ENCODE data around the gene IFT172. TPM values are rescaled to one million over a fixed set of nuclear protein-coding genes. Genes with fewer than 3 reads are reported as not detected.

Gene IFT172
- polyA plus RNA-seq, 2 of the 4 experiments (the other 2 are of a cell fraction) = 14.0 to 21.6 TPM

DNA sequence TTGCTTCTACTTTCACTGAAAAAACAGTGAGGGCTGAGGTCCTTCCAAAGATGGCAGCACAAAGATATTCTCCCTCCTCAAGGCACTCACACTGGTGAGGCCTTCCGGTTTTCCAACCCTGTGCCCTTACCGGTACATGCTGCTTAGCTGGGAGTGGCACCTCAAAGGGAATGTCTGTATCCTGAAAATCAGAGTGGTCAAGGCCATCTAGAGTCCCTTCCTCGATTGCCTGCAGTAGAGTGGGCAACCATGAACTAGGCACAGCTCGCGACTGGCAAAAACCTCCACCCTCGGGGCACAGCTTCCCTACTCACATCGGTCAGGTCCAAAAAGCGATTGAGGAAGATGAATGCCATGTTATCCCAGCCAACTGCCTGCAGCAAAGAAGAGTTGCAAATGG lies 43.9 kb downstream of the IFT172 start:
- ChIA-PET CTCF (interaction anchor here (0.5 to 1.3 kb wide), 3 partner anchors 9 to 320 kb away, joined by 3 to 10 read pairs (median 3); no protein-coding TSS in a partner anchor), POLR2A (interaction anchor here (1.6 kb wide), 1 partner anchor 16 kb away, joined by 7 read pairs; the partner anchor contains the start of gene NRBP1)
- H3K4me2 ChIP-seq = no peak overlapping the region
- TF ChIP-seq CHD4 (IDR thresholded peaks at IDR 0.05; ENCODE audit: borderline replicate concordance) (no peak), JUN (IDR thresholded peaks at IDR 0.05) (no peak), EHF (CRISPR knock-in tag; IDR thresholded peaks at IDR 0.05) (no peak), HDAC2 (IDR thresholded peaks at IDR 0.05) (no peak), NPAS2 (CRISPR knock-in tag; IDR thresholded peaks at IDR 0.05; ENCODE audit: borderline replicate concordance) (no peak), NFE2L2 (conservative IDR thresholded peaks at IDR 0.05; ENCODE audit: low read length) (no peak), CBX2 (IDR thresholded peaks at IDR 0.05; ENCODE audit: borderline replicate concordance, low read depth) (no peak), MAZ (IDR thresholded peaks at IDR 0.05; ENCODE audit: borderline replicate concordance, low read depth, low read length) (no peak), RARB (CRISPR knock-in tag; IDR thresholded peaks at IDR 0.05) (no peak), SMC3 (IDR thresholded peaks at IDR 0.05) (no peak), FOXS1 (CRISPR knock-in tag; IDR thresholded peaks at IDR 0.05) (no peak), TP53 (CRISPR knock-in tag; IDR thresholded peaks at IDR 0.05) (no peak), NR3C1 (IDR thresholded peaks at IDR 0.05) (no peak), FOSB (CRISPR knock-in tag; IDR thresholded peaks at IDR 0.05) (no peak), POLR2A (IDR thresholded peaks at IDR 0.05; ENCODE audit: low read length) (no peak)
- TF ChIP-seq, protein P1, sequence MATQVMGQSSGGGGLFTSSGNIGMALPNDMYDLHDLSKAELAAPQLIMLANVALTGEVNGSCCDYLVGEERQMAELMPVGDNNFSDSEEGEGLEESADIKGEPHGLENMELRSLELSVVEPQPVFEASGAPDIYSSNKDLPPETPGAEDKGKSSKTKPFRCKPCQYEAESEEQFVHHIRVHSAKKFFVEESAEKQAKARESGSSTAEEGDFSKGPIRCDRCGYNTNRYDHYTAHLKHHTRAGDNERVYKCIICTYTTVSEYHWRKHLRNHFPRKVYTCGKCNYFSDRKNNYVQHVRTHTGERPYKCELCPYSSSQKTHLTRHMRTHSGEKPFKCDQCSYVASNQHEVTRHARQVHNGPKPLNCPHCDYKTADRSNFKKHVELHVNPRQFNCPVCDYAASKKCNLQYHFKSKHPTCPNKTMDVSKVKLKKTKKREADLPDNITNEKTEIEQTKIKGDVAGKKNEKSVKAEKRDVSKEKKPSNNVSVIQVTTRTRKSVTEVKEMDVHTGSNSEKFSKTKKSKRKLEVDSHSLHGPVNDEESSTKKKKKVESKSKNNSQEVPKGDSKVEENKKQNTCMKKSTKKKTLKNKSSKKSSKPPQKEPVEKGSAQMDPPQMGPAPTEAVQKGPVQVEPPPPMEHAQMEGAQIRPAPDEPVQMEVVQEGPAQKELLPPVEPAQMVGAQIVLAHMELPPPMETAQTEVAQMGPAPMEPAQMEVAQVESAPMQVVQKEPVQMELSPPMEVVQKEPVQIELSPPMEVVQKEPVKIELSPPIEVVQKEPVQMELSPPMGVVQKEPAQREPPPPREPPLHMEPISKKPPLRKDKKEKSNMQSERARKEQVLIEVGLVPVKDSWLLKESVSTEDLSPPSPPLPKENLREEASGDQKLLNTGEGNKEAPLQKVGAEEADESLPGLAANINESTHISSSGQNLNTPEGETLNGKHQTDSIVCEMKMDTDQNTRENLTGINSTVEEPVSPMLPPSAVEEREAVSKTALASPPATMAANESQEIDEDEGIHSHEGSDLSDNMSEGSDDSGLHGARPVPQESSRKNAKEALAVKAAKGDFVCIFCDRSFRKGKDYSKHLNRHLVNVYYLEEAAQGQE (IDR thresholded peaks at IDR 0.05) = no peak
- TF ChIP-seq, protein P2, sequence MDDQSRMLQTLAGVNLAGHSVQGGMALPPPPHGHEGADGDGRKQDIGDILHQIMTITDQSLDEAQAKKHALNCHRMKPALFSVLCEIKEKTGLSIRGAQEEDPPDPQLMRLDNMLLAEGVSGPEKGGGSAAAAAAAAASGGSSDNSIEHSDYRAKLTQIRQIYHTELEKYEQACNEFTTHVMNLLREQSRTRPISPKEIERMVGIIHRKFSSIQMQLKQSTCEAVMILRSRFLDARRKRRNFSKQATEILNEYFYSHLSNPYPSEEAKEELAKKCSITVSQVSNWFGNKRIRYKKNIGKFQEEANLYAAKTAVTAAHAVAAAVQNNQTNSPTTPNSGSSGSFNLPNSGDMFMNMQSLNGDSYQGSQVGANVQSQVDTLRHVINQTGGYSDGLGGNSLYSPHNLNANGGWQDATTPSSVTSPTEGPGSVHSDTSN (IDR thresholded peaks at IDR 0.05) = no peak
- TF ChIP-seq, protein P3, sequence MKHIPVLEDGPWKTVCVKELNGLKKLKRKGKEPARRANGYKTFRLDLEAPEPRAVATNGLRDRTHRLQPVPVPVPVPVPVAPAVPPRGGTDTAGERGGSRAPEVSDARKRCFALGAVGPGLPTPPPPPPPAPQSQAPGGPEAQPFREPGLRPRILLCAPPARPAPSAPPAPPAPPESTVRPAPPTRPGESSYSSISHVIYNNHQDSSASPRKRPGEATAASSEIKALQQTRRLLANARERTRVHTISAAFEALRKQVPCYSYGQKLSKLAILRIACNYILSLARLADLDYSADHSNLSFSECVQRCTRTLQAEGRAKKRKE (CRISPR knock-in tag; IDR thresholded peaks at IDR 0.05; ENCODE audit: low read depth) = no peak
- DNase-seq (ENCODE audit: low read depth in 1 of 2, low spot score in 1 of 2) = no peak
- H3K4me3 ChIP-seq = no peak overlapping the region
- FAIRE-seq = no peak
- H3K27ac ChIP-seq = no peak overlapping the region
- no peak for ATAC-seq
- no peaks in the 10 kb centered on the region for H3K9me3 ChIP-seq
- no peaks in the 10 kb centered on the region for H3K4me1 ChIP-seq
- 89% methylated on average over 8 of the region's 8 CpGs for WGBS (ENCODE audit: missing lambda C conversion rate)

DNA sequence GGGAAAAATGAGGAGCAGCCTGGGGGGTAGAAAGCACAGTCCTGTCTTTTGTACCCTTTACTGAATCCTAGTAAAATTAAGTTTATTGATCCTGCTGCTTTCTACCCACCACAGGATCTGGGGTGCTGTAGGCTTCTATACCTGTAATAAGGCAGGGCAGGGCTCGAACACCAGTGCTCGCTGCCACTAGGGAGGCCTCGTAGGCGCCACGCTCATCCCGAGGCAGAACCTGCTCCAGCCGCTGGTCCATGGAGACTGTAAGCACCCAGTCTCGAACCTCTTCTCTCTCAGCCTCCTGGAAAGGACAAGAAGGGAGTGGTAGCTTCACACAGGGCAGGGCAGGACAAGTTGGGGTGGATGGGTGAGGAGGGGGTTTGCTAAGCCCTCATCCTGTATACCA lies 44.4 kb downstream of the IFT172 start:
- Histone ChIP-seq H3K4me1 (no peaks in the 10 kb centered on the region), H3K4me2 (no peak overlapping the region), H3K4me3 (no peak overlapping the region), H3K27ac (no peak overlapping the region), H3K9me3 (no peaks in the 10 kb centered on the region)
- no peak for DNase-seq (ENCODE audit: low read depth in 1 of 2, low spot score in 1 of 2)
- WGBS (ENCODE audit: missing lambda C conversion rate) = 89% methylated on average over 8 of the region's 8 CpGs
- no peak for TF ChIP-seq TP53 (CRISPR knock-in tag; IDR thresholded peaks at IDR 0.05)
- TF ChIP-seq, protein P4, sequence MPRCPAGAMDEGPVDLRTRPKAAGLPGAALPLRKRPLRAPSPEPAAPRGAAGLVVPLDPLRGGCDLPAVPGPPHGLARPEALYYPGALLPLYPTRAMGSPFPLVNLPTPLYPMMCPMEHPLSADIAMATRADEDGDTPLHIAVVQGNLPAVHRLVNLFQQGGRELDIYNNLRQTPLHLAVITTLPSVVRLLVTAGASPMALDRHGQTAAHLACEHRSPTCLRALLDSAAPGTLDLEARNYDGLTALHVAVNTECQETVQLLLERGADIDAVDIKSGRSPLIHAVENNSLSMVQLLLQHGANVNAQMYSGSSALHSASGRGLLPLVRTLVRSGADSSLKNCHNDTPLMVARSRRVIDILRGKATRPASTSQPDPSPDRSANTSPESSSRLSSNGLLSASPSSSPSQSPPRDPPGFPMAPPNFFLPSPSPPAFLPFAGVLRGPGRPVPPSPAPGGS (IDR thresholded peaks at IDR 0.05) = no peak
- TF ChIP-seq CBX8 (IDR thresholded peaks at IDR 0.05) = no peak
- TF ChIP-seq POLR2AphosphoS2 (conservative IDR thresholded peaks at IDR 0.05; ENCODE audit: low read length) = no peak
- TF ChIP-seq FOXS1 (CRISPR knock-in tag; IDR thresholded peaks at IDR 0.05) = no peak
- no peak for TF ChIP-seq ZFP36 (IDR thresholded peaks at IDR 0.05; ENCODE audit: borderline replicate concordance, partially characterized antibody)
- no peak for TF ChIP-seq RARB (CRISPR knock-in tag; IDR thresholded peaks at IDR 0.05)
- TF ChIP-seq RFX5 (IDR thresholded peaks at IDR 0.05) = no peak
- TF ChIP-seq HOXA7 (CRISPR knock-in tag; IDR thresholded peaks at IDR 0.05) = no peak
- no peak for TF ChIP-seq CHD4 (IDR thresholded peaks at IDR 0.05; ENCODE audit: borderline replicate concordance)
- no peak for TF ChIP-seq FOSL2 (IDR thresholded peaks at IDR 0.05)
- TF ChIP-seq FOSL2 (CRISPR knock-in tag; IDR thresholded peaks at IDR 0.05) = no peak
- TF ChIP-seq FOSB (CRISPR knock-in tag; IDR thresholded peaks at IDR 0.05) = no peak
- TF ChIP-seq CHD2 (IDR thresholded peaks at IDR 0.05; ENCODE audit: low read length, partially characterized antibody) = no peak
- CTCF ChIA-PET = interaction anchor here (0.5 to 1.3 kb wide), 3 partner anchors 10 to 320 kb away, joined by 3 to 10 read pairs (median 3); no protein-coding TSS in a partner anchor
- no peak for ATAC-seq
- FAIRE-seq = no peak
- POLR2A ChIA-PET = interaction anchor here (1.6 kb wide), 1 partner anchor 16 kb away, joined by 7 read pairs; the partner anchor contains the start of gene NRBP1
